ENCODE data around the gene NIN.

DNA sequence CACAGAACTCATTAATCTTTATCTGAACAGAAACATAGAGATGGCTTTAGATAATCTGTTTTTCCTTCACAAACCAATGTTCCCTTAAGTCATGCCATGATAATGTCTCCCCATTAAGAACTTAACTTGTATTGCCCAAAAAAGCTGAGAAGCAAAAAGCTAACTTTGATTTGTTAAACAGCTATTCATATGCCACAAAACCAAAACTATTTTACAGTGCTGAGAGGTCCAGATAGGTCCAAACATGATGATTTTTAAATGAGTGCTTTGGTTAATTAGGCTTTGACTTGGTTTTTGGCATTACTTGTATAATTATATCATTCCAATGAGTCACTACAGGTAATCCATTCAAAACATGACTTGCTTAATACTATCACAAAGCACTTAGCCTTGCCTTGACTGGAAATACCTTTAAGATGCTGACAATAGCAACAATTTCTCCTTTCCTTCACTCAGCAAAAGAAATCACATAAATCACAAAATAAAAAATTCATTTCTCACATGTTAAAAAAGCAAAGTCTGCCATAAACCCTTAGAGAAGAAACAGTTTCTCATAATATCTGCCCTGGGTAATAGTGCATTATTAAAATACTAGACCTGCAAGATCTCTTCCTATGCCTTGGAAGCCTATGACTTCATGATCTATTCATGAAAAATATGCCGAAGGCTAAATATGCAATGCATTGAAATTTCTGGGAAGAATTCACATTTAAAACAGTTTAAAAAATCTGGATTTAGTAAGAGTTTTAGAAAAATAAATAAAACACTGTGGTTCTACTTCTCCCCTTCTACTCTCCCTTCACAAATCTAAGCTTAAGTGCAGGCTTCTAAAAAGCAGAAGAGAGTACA lies 110.8 kb downstream of the NIN start:
- TF ChIP-seq CTCF (conservative IDR thresholded peaks at IDR 0.05) = no peak
- TF ChIP-seq EZH2 (IDR thresholded peaks at IDR 0.05; ENCODE audit: low read depth) = no peak
